GM12878 (cell line): ENCODE results near the gene P4HA2. TPM values are rescaled to one million over a fixed set of nuclear protein-coding genes. Genes with fewer than 3 reads are reported as not detected.

Experiments
- ATAC-seq: fragments of 200-7000 bp; cut with Tn5 transposase; 3 replicates; pipeline ENCODE4 v1.9.1; 2020; ENCODE audit warnings: mild to moderate bottlenecking, moderate library complexity
- BruUV-seq: library from RNA; stranded (reverse); fragments of 400-500 nt; replicated peaks from 2 replicates; lab custom pipeline; 2021; lab: Mats Ljungman, UMichigan
- CTCF ChIA-PET: fragments of 300-600 bp; sonication (Branson Sonifier 250); formaldehyde crosslinking; extraction: SDS; loops from one replicate; lab custom pipeline; 2021; ENCODE audit warnings: inconsistent platforms; lab: Yijun Ruan, JAX
- POLR2A ChIA-PET: fragments of 350-600 bp; formaldehyde crosslinking; extraction: SDS; loops from one replicate; lab custom pipeline; 2021; ENCODE audit warnings: inconsistent platforms; lab: Charles Lee
- RAD21 ChIA-PET: fragments of 300-600 bp; sonication (Branson Sonifier 250); formaldehyde crosslinking; loops from one replicate; lab custom pipeline; 2023; ENCODE audit warnings: antibody characterized with exemption; ENCODE audit not compliant: unreplicated experiment; lab: Charles Lee
- SMC1A ChIA-PET: fragments of 300-600 bp; sonication (Branson Sonifier 250); formaldehyde crosslinking; loops from one replicate; lab custom pipeline; 2023; ENCODE audit not compliant: unreplicated experiment, uncharacterized antibody; lab: Charles Lee
- DNase-seq: peaks from one replicate; pipeline ENCODE4 v3.0.0-alpha.2; 2011; ENCODE audit warnings: low read depth, low spot score
- FAIRE-seq: peaks from 3 replicates; lab custom pipeline; 2011; peaks lifted over from hg19 to GRCh38; lab: Jason Lieb, UNC
- H2AFZ ChIP-seq: 2 replicates; pipeline ENCODE4 v1.6.0; 2011; ENCODE audit warnings: low read depth, low read length, control low read depth; ENCODE audit not compliant: control insufficient read depth
- H3K27ac ChIP-seq: 2 replicates; pipeline ENCODE4 v1.5.1; 2011; ENCODE audit warnings: control low read depth; ENCODE audit not compliant: control insufficient read depth, insufficient read depth
- H3K27me3 ChIP-seq, 2 experiments: replicated peaks in 1 of 2; 2 replicates each; pipeline versions ENCODE4 v1.6.0 to v1.6.1; 2011; ENCODE audit warnings: low read length in 1 of 2; ENCODE audit not compliant: control insufficient read depth in 2 of 2, insufficient read depth in 2 of 2
- H3K36me3 ChIP-seq, 2 experiments: 2 replicates each; pipeline ENCODE4 v1.5.1; 2011; ENCODE audit warnings: low read length in 1 of 2; ENCODE audit not compliant: control insufficient read depth in 2 of 2, insufficient read depth in 2 of 2
- H3K4me1 ChIP-seq: 2 replicates; pipeline ENCODE4 v1.6.1; 2011; ENCODE audit warnings: mild to moderate bottlenecking, low read length, moderate library complexity, mixed read lengths; ENCODE audit not compliant: control insufficient read depth, insufficient read depth
- H3K4me2 ChIP-seq: 2 replicates; pipeline ENCODE4 v1.6.0; 2011; ENCODE audit warnings: control low read depth; ENCODE audit not compliant: control insufficient read depth, insufficient read depth
- H3K4me3 ChIP-seq: fragments of 200-600 bp; sonication (generic); 2 replicates; pipeline ENCODE4 v1.5.1; 2016
- H3K79me2 ChIP-seq: 2 replicates; pipeline ENCODE4 v1.6.0; 2011; ENCODE audit warnings: low read length; ENCODE audit not compliant: control insufficient read depth, insufficient read depth
- H3K9ac ChIP-seq: 2 replicates; pipeline ENCODE4 v1.8.0; 2011; ENCODE audit warnings: low read length, control low read depth, mixed read lengths; ENCODE audit not compliant: control insufficient read depth, insufficient read depth
- H3K9me3 ChIP-seq: replicated peaks from 3 replicates; pipeline ENCODE4 v1.5.1; 2011; ENCODE audit warnings: mild to moderate bottlenecking, low read length; ENCODE audit not compliant: control insufficient read depth, insufficient read depth
- H4K20me1 ChIP-seq: 2 replicates; pipeline ENCODE4 v1.6.0; 2011; ENCODE audit not compliant: control insufficient read depth, insufficient read depth
- ATF7 ChIP-seq: fragments of 450-650 bp; IDR thresholded peaks from 2 replicates; pipeline ENCODE4 v1.6.1; 2016; ENCODE audit warnings: low read depth, mild to moderate bottlenecking
- CEBPB ChIP-seq, 2 experiments: fragments of 150-350 bp in 1 of 2; IDR thresholded peaks; 2 replicates each; pipeline ENCODE4 v1.6.1; 2012 to 2014; ENCODE audit warnings: low read depth in 2 of 2, low read length in 2 of 2, borderline replicate concordance in 1 of 2, inconsistent platforms in 1 of 2
- GATAD2B ChIP-seq: fragments of 450-650 bp; conservative IDR thresholded peaks from 2 replicates; pipeline ENCODE4 v1.6.1; 2017; ENCODE audit warnings: low read depth, mild to moderate bottlenecking, moderate library complexity
- HDAC6 ChIP-seq: fragments of 200-600 bp; sonication (generic); IDR thresholded peaks from one replicate; pipeline ENCODE4 v1.8.0; 2017; ENCODE audit warnings: antibody characterized with exemption; ENCODE audit not compliant: unreplicated experiment
- PAX8 ChIP-seq: fragments of 450-650 bp; IDR thresholded peaks from 2 replicates; pipeline ENCODE4 v1.6.1; 2017; ENCODE audit warnings: mild to moderate bottlenecking, moderate library complexity
- POLR2A ChIP-seq: IDR thresholded peaks from 2 replicates; pipeline ENCODE4 v1.6.1; 2011; ENCODE audit warnings: low read depth, mild to moderate bottlenecking, low read length
- POLR2AphosphoS2 ChIP-seq: IDR thresholded peaks from 2 replicates; pipeline ENCODE4 v1.6.1; 2011; ENCODE audit warnings: low read depth, mild to moderate bottlenecking, low read length, improper control_type of control experiment, moderate library complexity
- SREBF2 ChIP-seq: IDR thresholded peaks from 2 replicates; pipeline ENCODE4 v1.6.1; 2012; ENCODE audit warnings: mild to moderate bottlenecking, low read length
- WGBS: methylation state at CpG from one replicate; pipeline ENCODE4 v1.1.6; 2016; ENCODE audit warnings: low lambda C conversion rate; ENCODE audit not compliant: insufficient replicate concordance, insufficient coverage; ENCODE audit errors: missing lambda C conversion rate; 5-methylcytosine and 5-hydroxymethylcytosine counted together
- in situ Hi-C: fragments of 300-500 bp; cut with MboI; formaldehyde crosslinking; loops from 9 replicates; pipeline ENCODE4 v1.14.3; 2018; ENCODE audit warnings: mixed read lengths
- intact Hi-C: fragments of 100-400 bp; cut with micrococcal nuclease; formaldehyde crosslinking; loops from one replicate; pipeline ENCODE4 v1.14.2; 2022; ENCODE audit not compliant: unreplicated experiment
- polyA plus RNA-seq, 11 experiments: library from polyadenylated mRNA; depleted of rRNA in 4 of 11; unstranded in 6 of 11; stranded (reverse) in 5 of 11; fragments of >200 nt; fragmentation: Nextera tagmentation in 4 of 11; fragmentation: Illumina TruSeq in 1 of 11; extraction: Ambion mirVana in 4 of 11; extraction: Trizol in 1 of 11; gene quantifications; 1 replicate in 1 of 11; 2 replicates in 10 of 11; pipeline versions ENCODE4 v1.2.1 to v1.2.3, GENCODE V29; 2011 to 2016; ENCODE audit warnings: inconsistent platforms in 2 of 11, missing spikeins in 2 of 11, low read depth in 1 of 11
- total RNA-seq, 4 experiments: library from RNA; depleted of rRNA in 3 of 4; stranded (reverse); fragments of >200 nt in 3 of 4; fragmentation: Illumina TruSeq in 1 of 4; extraction: Trizol in 1 of 4; gene quantifications; 2 replicates each; pipeline versions ENCODE4 v1.2.1 to v1.2.3, GENCODE V29; 2013 to 2021
- TF ChIP-seq, protein P1 (sequence below): fragments of 450-650 bp; IDR thresholded peaks from 2 replicates; pipeline ENCODE4 v1.6.1; 2017; ENCODE audit warnings: mild to moderate bottlenecking
- TF ChIP-seq, protein P2 (sequence below): IDR thresholded peaks from 2 replicates; pipeline ENCODE4 v1.6.1; 2011; ENCODE audit warnings: low read depth, mild to moderate bottlenecking, low read length, moderate library complexity, borderline replicate concordance; ENCODE audit errors: extremely low read depth

The P4HA2 gene
- total and polyA plus RNA-seq, 10 of the 15 experiments (the other 5 are each of a cell fraction or from before 2014, with no cell fraction given), result 4.7 to 10.9 (median 7.5) TPM

DNA sequence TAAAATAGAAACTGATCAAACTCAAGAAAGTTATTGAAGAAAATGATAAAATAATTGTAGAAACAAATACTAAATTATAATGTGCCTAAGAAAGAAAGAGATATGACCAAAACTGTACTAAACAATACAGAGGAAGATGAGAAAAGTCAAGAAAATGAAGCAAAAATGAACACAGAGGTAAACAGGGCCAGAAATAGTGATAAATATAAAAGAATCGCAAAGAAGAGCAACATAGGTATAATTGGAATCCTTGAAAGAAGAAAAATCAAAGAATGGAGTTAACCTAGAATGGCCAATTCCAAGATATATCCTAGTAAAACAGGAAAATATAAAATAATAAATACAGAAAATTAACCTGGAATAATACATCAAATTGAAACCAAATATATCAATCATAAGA lies 84.5 kb downstream of the P4HA2 start:
- no peaks in the 10 kb centered on the region for H3K4me1 ChIP-seq
- no peaks in the 10 kb centered on the region for H3K36me3 ChIP-seq
- SMC1A ChIA-PET, result no interaction called here
- no peak overlapping the region for H2AFZ ChIP-seq
- H3K79me2 ChIP-seq, result no peaks in the 10 kb centered on the region
- POLR2A ChIA-PET, result no interaction called here
- H3K9me3 ChIP-seq, result peaks cover 5% of the 10 kb centered on the region; the same call in 2 of the 3 replicates
- H3K27ac ChIP-seq, result no peak overlapping the region
- intact Hi-C loops, result no loop called here
- RAD21 ChIA-PET, result no interaction called here
- no TSS peak for BruUV-seq
- CTCF ChIA-PET, result no interaction called here
- FAIRE-seq (no peak), ATAC-seq (no peak), DNase-seq (no peak)
- no peaks in the 10 kb centered on the region for H3K27me3 ChIP-seq
- TF ChIP-seq POLR2AphosphoS2 (no peak), GATAD2B (no peak), HDAC6 (no peak), SREBF2 (no peak), CEBPB (IDR thresholded peaks at IDR 0.05; ENCODE audit: borderline replicate concordance in 1 of 2, low read depth in 2 of 2, low read length in 2 of 2) (no peak), POLR2A (no peak), ATF7 (no peak), PAX8 (no peak)
- TF ChIP-seq, protein P1, sequence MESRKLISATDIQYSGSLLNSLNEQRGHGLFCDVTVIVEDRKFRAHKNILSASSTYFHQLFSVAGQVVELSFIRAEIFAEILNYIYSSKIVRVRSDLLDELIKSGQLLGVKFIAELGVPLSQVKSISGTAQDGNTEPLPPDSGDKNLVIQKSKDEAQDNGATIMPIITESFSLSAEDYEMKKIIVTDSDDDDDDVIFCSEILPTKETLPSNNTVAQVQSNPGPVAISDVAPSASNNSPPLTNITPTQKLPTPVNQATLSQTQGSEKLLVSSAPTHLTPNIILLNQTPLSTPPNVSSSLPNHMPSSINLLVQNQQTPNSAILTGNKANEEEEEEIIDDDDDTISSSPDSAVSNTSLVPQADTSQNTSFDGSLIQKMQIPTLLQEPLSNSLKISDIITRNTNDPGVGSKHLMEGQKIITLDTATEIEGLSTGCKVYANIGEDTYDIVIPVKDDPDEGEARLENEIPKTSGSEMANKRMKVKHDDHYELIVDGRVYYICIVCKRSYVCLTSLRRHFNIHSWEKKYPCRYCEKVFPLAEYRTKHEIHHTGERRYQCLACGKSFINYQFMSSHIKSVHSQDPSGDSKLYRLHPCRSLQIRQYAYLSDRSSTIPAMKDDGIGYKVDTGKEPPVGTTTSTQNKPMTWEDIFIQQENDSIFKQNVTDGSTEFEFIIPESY, result no peak
- TF ChIP-seq, protein P2, sequence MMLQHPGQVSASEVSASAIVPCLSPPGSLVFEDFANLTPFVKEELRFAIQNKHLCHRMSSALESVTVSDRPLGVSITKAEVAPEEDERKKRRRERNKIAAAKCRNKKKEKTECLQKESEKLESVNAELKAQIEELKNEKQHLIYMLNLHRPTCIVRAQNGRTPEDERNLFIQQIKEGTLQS, result no peak
- TF ChIP-seq, all 136 proteins: peak for 0
- no peak overlapping the region for H3K9ac ChIP-seq
- H3K4me3 ChIP-seq, result no peak overlapping the region
- in situ Hi-C loops, result no loop called here
- 80% methylated on average over 1 of the region's 1 CpG for WGBS
- H3K4me2 ChIP-seq, result no peak overlapping the region
- no peaks in the 10 kb centered on the region for H4K20me1 ChIP-seq
